Measurements from ENCODE around the gene OR52K2.

DNA sequence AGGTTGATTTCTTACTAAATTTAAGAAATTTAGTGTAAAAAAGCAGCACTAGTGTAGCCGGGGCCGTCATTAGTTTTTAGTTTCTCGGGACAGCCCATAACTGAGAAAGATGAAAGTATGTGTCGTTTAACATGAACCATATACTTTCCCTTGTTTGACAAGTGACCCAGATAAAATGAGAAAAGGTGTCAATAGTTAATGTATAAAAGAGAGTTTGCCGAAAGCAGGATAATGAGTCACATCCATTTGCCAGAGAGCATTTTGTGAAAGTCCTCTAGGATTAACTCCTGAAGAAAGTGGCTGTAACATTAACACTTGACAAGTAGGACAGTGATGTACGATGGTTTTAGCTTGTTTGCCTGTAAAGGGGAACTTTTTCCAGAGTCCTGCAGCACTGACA is 46.9 kb downstream of the OR52K2 start:
- TF ChIP-seq POLR2A (IDR thresholded peaks at IDR 0.05; ENCODE audit: low read depth, low read length) (no peak), POLR2AphosphoS5 (IDR thresholded peaks at IDR 0.05; ENCODE audit: low read depth, low read length) (no peak), TAF1 (IDR thresholded peaks at IDR 0.05; ENCODE audit: borderline replicate concordance, low read depth, low read length) (no peak)
